HG03103 (cell line): ENCODE results near the gene DKK1.
"Not testable (repeated sequence)": the region's sequence is repeated elsewhere in the genome, so short reads cannot be mapped to it uniquely, and the experiment has no call there.

Experiments used
- ATAC-seq: cut with Tn5 transposase; IDR thresholded peaks from one replicate; pipeline ENCODE4 v1.9.1; 2021; ENCODE audit warnings: low read depth; ENCODE audit not compliant: unreplicated experiment

The DKK1 gene

GRCh38 chr10:52365547-52366432 is 51.7 kb downstream of the DKK1 start:
- ATAC-seq: not testable (repeated sequence)
